HG02981 (cell line): ENCODE results near the gene FEM1A.
"Not testable (repeated sequence)": the region's sequence is repeated elsewhere in the genome, so short reads cannot be mapped to it uniquely, and the experiment has no call there.

Source experiments
- ATAC-seq: cut with Tn5 transposase; IDR thresholded peaks from one replicate; pipeline ENCODE4 v1.9.1; 2021; ENCODE audit warnings: mild to moderate bottlenecking, moderate library complexity; ENCODE audit not compliant: unreplicated experiment

Gene FEM1A

DNA sequence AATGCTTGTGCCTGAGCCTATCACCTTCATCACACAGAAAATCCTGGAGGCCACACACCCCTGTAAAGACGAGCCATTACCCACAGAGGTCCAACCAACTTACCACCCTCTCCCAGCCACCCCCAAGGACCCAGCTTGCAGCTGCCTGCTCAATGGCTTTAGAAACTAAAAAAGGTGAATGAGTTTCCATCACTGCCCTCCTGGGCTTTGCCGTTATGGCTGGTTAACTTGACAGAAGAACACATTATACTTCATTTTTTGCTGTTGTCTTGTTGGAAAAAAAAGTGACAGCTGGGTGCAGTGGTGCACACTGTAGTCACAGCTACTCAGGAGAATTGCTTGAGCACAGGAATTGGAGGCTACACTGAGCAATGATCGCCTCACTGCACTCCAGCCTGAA is 17.4 kb upstream of the FEM1A start:
- no peak for ATAC-seq

DNA sequence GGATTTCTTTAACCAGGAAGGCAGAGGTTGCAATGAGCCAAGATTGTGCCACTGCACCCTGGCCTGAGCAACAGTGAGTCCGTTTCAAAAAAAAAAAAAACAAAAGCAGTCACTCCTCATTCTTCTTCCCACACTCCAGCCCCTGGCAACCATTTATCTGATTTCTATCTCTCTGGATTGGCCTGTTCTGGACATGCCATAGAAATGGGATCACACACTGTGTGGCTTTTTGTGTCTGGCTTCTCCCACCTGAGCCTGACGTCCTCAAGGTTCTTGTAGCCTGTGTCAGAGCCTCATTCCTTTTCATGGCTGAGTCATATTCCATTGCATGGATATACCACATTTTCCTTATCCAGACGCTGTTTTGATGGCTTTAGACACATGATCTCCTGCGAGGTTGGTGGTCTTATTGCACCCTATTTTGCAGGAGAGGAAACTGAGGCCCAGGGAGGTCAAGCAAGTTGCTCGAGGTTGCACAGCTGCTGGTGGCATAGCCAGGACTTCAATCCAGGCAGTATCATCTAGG is 15.8 kb upstream of the FEM1A start:
- ATAC-seq = no peak

DNA sequence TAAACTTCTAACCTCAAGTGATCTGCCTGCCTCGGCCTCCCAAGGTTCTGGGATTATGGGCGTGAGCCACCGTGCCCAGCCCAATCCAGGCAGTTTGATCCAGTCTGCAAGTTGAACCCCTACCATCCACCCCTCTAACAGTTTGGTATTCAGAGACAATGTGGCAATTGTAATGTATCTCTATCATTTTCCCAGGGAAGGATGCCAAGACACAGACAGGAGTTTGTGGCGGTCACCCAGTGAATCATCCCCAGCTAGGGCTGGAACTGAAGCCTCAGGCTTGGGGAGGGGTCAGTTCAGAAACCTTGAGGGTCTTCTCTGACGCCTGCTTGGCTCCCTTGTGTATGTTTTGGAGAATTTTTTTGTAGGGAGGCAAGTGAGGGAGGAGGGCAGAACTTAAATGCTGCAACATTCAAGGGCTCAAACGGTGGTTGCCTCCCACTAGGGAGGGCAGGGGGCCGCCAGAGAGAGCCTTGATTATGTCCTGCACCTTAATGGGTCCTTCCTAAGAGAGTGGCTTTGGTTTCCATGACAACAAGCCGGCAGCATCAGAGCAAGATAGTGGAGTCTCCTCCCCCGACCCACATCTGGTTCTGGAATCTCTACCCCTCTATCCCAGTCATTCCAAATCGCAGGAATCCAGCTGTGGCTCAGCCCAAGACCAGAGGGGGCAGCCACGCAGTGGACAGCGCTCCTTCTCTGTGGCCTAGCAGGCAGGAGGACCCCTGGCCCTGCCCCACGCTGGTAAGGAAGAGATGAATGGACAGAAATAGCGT is 14.9 kb upstream of the FEM1A start:
- no peak for ATAC-seq

DNA sequence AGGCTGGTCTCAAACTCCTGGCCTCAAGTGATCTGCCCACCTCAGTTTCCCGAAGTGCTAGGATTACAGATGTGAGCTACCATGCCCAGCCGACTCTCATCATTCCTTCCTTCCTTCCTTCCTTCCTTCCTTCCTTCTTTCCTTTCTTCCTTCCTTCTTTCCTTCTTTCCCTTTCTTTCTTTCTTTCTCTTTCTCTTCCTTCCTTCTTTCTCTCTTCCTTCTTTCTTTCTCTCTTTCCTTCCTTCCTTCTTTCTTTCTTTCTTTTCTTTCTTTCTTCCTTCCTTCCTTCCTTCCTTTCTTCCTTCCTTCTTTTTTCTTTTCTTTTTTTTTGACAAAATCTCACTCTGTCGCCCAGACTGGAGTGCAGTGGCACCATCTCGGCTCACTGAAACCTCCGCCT is 13.4 kb upstream of the FEM1A start:
- ATAC-seq = not testable (repeated sequence)

DNA sequence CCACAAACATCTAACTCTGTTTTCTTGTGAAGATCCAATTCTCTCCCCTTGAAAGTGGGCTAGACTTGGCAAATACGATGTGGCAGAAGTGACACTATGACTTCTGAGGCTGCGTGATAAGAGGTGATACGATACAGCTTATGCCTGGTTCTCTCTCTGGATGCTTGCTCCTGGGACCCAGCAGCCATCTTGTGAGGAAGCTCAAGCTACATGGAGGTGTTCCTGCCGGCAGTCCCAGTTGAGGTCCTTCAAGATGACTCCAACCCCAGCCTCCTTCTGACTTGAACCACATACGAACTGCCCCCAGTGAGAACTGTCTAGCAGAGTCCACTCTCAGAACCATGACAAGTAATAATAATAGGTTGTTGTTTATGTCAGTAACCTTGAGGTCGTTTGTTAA is 10.7 kb upstream of the FEM1A start:
- ATAC-seq = no peak

DNA sequence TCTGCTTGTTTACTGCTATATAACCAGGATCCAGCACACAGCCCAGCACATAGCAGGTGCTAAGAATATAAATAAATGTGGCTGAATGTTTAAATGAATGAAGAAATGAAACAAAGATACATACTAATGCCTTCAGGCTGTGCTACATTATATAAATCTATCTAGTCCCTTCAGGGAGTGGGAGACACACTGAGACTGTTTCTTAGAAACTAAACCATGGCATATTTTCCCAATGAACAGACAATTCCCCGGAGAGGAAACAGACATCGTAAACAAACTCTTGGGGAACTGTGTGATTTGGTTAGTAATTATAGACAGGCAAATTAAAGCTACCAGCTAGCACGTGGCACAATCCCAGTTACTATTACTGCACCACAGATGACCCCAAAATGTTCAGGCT is 9.7 kb upstream of the FEM1A start:
- ATAC-seq = no peak

DNA sequence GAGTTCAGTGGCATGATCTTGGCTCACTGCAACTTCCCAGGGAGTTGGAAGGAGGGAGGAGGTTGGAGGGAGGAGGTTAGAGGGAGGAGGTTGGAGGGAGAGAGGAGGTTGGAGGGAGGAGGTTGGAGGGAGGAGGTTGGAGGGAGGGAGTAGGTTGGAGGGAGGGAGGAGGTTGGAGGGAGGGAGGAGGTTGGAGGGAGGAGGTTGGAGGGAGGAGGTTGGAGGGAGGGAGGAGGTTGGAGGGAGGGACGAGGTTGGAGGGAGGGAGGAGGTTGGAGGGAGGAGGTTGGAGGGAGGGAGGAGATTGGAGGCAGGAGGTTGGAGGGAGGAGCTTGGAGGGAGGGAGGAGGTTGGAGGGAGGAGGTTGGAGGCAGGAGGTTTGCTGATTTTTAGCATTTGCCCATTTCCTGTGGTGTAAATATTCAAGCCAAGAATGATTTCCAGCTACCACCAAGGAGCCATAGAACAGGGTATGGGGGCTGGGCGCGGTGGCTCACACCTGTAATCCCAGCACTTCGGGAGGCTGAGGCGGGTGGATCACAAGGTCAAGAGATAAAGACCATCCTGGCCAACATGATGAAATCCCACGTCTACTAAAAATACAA is 5.0 kb upstream of the FEM1A start:
- not testable (repeated sequence) for ATAC-seq

DNA sequence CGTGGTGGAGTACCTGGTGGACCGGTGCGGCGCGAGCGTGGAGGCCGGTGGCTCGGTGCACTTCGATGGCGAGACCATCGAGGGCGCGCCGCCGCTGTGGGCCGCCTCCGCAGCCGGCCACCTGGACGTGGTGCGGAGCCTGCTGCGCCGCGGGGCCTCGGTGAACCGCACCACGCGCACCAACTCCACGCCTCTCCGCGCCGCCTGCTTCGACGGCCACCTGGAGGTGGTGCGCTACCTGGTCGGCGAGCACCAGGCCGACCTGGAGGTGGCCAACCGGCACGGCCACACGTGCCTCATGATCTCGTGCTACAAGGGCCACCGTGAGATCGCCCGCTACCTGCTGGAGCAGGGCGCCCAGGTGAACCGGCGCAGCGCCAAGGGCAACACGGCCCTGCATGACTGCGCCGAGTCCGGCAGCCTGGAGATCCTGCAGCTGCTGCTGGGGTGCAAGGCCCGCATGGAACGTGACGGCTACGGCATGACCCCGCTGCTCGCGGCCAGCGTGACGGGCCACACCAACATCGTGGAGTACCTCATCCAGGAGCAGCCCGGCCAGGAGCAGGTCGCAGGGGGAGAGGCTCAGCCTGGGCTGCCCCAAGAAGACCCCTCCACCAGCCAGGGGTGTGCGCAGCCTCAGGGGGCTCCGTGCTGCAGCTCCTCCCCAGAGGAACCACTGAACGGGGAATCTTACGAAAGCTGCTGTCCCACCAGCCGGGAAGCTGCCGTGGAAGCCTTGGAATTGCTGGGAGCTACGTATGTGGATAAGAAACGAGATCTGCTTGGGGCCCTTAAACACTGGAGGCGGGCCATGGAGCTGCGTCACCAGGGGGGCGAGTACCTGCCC is 708 bp downstream of the FEM1A start:
- not testable (repeated sequence) for ATAC-seq

DNA sequence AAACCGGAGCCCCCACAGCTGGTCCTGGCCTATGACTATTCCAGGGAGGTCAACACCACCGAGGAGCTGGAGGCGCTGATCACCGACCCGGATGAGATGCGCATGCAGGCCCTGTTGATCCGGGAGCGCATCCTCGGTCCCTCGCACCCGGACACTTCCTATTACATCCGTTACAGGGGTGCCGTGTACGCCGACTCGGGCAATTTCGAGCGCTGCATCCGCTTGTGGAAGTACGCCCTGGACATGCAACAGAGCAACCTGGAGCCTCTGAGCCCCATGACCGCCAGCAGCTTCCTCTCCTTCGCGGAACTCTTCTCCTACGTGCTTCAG is 1.3 kb downstream of the FEM1A start:
- ATAC-seq = not testable (repeated sequence)

DNA sequence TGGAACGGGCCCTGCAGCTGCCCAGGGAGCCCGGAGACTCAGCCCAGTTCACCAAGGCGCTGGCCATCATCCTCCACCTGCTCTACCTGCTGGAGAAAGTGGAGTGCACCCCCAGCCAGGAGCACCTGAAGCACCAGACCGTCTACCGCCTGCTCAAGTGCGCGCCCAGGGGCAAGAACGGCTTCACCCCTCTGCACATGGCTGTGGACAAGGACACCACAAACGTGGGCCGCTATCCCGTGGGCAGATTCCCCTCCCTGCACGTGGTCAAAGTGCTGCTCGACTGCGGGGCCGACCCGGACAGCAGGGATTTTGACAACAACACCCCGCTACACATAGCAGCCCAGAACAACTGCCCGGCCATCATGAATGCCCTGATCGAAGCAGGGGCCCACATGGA is 1.7 kb downstream of the FEM1A start:
- not testable (repeated sequence) for ATAC-seq

DNA sequence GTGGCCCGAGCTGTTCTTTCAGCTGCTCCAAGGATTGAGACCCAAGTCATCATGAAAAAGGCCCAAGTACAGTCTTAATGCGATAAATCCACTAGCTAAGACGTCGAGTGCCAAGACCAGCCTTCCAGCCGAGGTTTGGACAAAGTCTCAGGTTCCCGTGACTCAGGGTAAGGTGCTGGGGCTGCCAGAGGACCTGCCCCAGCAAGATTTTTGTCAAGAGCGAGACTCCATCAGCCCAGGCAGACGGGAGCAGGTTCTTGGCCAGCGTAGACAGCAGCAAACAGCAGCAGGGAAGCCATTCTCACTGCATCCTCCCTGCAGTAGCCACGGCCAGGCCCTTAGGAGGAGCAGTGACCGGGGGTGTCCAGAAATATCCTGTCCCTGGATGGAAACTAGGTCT is 3.4 kb downstream of the FEM1A start:
- no peak for ATAC-seq

DNA sequence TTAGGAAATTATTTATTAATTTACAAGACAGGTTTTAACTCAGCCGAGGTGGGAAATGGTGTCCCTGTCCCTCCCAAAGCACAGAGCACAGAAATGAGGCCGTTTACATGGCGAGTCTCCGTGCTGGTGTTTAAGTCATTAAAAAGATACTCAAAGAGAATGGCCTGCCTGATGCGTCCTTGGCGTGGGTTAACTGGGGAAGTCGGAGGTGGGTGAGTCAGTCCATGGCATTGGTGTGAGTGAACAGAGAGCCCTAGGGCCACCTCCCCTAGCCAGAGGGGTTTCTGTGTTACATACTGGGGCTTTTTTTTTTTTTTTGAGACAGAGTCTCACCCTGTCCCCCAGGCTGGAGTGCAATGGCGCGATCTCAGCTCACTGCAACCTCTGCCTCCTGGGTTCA is 3.9 kb downstream of the FEM1A start:
- ATAC-seq = no peak

DNA sequence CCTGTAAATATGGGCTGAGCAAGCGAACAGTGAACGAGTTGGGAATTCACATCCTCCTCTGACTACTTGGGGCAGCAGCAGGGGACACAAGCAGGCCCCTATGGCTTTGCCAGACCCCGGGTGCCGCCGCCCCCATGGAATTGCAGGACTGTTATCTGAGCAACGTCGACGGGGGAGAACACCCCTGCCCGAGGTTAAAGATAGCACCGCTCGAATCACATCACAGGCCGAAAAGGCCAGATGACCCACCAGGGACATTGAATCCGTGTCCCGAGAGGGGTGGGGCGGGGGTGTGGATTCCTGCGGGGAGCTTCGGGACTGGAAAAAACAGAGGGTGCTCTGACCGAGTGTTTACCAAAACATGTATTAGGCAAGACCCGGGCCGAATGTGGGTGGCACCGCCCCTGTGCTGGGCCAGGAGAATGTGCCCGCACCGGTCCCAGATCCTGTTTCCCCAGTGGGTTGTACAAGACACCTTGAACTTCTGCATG is 9.1 kb downstream of the FEM1A start:
- ATAC-seq = no peak

DNA sequence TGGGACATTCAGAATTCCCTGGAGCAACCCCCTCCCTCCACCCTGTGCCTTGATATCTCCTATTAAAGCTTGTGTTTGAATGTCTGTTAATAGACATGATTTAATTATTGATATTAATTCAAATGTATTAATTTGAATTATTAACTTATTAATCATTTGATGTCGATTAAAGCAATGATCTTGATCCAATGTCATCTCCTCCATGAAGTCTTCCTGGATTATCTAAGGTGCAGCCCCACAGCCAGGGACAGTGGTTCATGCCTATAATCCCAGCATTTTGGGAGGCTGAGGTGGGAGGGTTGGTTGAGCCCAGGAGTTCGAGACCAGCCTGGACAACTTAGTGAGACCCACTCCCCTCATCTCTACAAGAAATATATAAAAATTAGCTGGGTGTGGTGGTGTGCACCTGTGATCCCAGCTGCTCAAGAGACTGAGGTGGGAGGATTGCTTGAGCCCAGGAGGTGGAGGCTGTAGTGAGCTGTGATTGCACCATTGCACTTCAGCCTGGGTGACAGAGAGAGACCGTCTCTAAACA is 9.6 kb downstream of the FEM1A start:
- no peak for ATAC-seq

DNA sequence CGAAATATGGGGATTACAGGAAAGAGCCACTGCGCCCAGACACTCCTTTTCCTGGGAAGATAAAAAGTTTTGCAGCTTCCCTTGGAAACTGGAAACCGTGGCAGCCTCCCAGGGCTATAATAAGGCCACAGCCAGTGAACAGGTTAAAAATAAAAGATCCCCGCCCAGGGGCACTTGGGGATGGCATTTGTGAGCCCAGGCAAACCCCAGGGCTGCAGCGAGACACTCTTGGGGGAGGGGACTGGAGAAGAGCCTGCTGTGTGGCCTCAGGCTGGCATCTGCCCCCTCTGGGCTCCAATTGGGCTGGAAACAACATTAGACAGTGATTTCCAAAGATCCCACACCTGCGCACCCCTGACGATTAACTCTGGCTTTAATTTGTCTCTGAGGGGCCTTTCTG is 11.2 kb downstream of the FEM1A start:
- no peak for ATAC-seq

DNA sequence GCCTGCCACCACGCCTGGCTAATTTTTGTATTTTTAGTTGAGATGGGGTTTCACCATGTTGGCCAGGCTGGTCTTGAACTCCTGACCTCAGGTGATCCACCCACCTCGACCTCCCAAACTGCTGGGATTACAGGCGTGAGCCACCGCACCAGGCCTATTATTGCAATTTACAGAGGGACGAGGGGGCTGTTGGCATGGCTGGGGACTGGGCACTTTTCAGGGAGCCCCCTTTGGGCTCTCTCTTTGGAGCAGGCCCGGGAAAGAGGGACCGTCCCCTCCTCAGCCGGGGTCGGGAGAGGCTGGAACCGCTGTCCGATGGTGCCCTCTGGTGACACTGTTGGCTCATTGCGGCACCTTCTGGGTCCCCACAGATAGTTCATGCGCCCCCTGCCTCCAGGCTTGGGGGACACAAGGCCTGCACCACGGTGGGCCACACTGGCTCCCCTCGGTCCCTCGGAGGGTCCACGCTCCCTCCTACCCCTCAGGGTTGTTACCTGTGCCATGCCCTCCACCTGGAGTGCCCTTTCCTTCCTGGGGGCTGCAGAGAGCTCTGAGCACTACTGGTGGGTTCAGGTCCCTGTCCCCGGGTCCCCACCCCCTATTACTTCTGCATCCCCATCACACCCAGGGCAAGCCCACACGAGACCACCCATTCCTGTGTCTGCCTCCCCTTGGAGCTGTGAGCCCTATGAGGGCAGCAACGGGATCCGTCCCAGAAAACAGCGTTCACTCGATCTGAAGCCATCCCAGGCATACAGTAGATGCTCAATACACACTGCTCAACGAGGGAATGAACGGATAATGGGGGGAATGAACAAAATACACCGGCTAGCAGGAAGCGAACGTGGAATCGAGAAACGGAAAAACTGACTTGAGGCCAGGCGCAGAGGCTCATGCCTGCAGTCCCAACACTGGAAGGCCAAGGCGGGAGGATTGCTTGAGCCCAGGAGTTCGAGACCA is 12.5 kb downstream of the FEM1A start:
- no peak for ATAC-seq

DNA sequence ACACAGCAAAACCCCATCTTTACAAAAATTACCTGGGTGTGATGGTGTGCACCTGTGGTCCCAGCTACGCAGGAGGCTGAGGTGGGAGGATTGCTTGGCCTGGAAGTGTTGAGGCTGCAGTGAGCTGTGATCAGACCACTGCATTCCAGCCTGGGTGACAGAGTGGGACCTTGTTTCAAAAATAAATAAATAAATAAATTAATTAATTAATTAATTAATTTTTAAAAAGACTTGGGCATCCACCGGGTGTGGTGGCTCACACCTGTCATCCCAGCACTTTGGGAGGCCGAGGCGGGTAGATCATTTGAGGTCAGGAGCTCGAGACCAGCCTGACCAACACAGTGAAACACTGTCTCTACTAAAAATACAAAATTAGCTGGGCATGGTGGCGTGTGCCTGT is 13.6 kb downstream of the FEM1A start:
- ATAC-seq = not testable (repeated sequence)

DNA sequence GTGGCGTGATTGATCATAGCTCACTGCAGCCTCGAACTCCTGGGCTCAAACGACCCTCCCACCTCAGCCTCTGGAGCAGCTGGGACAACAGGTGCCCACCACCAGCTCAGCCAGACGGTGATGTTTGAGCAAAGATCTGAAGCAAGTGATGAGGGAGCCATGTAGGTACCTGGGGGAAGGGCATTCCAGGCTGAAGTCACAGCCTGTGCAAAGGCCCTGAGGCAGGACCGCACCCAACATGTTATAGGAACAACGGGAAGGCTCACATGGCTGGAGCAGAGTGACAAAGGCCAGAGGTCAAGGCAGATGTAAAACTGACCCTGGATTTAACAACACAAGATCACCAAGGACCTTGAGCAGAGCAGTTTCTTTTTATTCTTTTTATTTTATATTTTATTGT is 14.8 kb downstream of the FEM1A start:
- no peak for ATAC-seq

DNA sequence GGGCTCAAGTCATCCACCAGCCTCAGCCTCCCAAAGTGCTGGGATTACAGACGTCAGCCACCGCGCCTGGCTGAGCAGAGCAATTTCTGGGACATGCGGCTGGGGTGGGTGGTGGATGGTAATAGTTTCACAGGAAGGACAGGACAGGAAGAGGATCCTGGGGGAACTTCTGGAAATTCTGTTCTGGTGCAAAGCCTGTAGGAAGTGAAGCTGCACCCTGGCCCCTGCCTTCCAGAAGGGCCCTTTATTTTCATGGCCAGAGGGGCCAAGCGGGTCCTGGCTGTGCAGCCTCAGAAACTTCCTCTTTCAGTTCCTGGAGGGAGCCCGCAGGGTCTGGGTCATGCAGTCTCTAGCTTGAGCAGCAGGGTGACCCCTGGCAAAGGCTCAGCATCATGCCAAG is 15.7 kb downstream of the FEM1A start:
- ATAC-seq = no peak
